Ramos (cell line): ENCODE results near the gene TNNI2.

Experiments
- in situ Hi-C: fragments of 300-500 bp; cut with MboI; formaldehyde crosslinking; loops from one replicate; pipeline ENCODE4 v1.14.3; 2022; ENCODE audit warnings: low sequenced_read_pairs; ENCODE audit not compliant: unreplicated experiment

TNNI2 gene

GRCh38 chr11:1843098-1843473 is 4.3 kb downstream of the TNNI2 start:
- in situ Hi-C loops, result no loop called here

DNA sequence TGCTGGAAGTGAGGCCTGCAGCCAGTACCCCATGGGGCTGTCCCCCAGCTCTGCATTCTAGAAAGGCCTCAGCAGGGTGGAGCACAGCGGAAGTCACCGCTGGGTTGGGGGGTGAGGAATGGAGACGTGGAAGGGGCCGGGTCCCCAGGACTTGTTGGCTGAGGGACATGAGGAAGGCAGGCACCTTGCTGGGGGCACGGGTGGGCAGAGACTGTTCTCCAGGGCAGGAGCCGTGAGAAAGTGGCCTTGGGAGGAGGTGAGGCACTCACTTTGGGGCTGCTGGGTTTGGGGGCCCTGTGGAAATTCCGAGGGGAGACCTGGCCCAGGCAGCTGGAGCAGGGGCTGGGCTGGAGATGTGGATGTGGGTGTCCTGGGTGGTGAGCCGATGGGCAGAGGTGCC is 5.0 kb downstream of the TNNI2 start:
- in situ Hi-C loops, result no loop called here

- in situ Hi-C loops, result no loop called here
Measured at GRCh38 chr11:1844221-1845094, 5.7 kb downstream of the TNNI2 start.

- in situ Hi-C loops, result no loop called here
Measured at GRCh38 chr11:1845095-1845429, 6.3 kb downstream of the TNNI2 start.

GRCh38 chr11:1845561-1846452 is 7.0 kb downstream of the TNNI2 start:
- in situ Hi-C loops, result no loop called here

DNA sequence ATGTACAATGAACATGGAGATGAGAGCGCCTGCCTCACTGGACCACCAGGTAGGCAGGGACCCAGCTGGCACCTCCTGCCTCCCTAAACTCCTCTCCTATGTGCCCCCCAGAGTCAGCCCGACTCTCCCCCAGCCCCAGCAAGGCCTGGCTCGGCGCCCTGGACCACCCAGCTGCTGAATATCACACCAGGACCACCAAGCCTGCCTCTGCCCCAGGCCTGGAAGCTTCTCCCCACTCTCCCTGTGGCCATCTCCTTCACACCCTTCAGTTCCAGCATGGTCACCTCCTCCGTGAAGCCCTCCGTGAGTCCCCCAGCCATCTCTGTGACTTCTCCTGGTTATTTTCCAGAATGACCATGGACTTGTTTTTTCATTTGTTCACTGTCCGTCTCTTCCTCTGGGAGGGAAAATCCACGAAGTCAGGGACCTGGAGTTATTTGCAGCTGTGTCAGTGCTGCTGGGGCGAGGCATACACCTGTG is 7.7 kb downstream of the TNNI2 start:
- in situ Hi-C loops, result no loop called here

- in situ Hi-C loops, result no loop called here
Measured at GRCh38 chr11:1847006-1847735, 8.4 kb downstream of the TNNI2 start.

DNA sequence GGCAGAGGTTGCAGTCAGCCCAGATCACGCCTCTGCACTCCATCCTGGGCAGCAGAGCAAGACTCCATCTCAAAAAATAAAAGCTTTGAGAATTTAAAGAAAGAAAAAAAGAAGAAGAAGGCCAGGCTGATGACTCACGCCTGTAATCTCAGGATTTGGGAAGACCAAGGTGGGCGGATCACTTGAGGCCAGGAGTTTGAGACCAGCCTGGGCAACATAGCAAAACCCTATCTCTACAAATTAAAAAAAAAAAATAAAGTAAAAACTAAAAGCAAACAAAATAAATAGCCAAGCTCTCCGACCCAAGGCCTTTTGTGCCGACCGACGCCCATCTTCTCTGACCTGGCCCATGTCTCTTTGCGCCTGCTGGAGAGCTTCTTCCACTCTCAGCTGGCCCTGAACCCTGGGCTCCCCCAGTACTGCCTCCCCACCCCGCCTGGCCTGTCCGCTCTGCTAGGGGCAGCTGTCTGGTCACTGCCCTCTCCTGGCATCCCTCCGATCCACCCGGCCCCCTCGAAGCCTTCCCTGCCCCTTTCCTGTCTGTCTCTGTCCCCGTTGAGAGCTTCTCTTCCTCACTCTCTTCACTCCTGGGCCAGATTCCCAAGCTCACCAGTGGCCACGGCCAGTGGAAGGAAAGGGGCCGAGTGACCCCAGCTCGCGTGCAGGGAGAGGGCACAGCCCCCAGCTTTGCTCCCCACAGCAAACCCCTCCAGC is 9.3 kb downstream of the TNNI2 start:
- in situ Hi-C loops, result no loop called here

DNA sequence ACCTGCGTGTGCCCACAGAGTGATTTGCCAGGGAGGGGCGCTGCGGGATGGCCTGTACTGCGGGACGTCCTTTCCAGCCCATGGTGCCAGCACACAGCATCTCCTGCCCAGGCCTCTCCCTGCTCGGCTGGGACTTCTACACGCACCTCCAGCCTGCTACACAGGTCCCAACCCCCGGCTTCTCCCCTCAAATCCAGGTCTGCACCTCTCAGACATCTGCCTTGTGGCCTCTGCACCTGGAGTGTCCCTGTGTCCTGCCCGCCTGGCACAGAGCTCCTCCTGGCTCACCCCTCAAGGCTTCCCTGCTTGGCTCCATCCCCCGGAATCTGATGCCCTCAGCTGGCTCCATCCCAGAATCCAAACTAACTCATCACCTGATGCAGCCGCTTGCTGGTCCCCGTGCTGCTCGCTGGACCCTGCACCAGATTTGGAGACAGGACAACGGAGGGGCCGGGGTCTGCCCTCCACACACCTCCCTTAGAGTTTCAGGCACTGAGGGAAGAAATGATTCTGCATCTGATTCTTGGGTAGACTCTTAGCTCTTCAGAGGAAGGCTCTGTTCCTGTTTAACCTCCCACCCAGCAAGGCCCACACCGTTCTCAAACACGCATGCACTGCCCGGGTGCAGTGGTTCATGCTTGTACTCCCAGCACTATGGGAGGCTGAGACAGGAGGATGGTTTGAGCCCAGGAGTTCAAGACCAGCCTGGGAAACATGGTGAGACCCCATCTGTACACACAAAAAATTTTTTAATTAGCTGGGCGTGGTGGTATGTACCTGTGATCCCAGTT is 10.1 kb downstream of the TNNI2 start:
- in situ Hi-C loops, result no loop called here

- in situ Hi-C loops, result no loop called here
Measured at GRCh38 chr11:1851468-1852180, 12.8 kb downstream of the TNNI2 start.

- in situ Hi-C loops, result no loop called here
Measured at GRCh38 chr11:1852271-1852876, 13.6 kb downstream of the TNNI2 start.

- in situ Hi-C loops, result no loop called here
Measured at GRCh38 chr11:1852877-1853276, 14.1 kb downstream of the TNNI2 start, which contains the start of gene LSP1. Gene LSP1 (plus strand): TSS chr11:1853084. CDS start chr11:1853145, 61 bp downstream.

DNA sequence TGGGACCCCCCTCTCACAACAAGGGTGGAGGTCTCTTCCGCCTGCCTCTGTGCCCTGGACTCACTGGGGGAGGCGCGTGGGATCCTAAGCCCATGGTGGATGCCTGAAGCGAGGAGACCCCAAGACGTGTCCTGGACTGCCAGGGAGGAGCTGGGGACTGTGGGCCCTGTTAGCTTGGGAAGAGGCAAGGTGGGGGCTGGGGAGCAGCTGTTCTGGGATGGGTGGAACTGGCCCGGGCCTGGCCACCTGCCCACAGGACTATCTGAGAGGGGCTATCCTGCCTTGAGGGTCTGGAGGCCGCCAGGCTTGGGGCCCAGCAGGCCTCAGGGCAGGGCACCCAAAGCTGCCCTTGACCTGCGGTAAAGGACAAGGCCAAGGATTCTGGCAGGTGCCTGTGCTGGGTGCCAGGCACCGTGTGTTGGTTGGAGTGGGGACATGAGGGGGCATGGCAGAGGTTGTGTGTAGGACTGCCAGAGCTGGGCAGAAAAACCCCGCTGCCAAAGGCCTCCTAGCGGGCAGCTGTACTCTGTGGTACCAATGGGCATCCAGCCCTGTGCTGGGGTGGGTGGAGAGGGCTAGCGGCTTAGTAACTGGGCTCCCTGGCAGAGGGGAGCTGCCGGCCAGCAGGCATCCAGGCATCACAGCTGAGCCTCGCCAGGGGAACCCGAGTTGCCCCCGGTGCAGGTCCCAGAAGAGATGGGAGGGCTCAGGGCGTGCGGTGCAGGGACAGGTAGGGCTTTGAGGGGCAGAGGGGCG is 14.8 kb downstream of the TNNI2 start:
- in situ Hi-C loops, result no loop called here

GRCh38 chr11:1854132-1854948 is 15.6 kb downstream of the TNNI2 start:
- in situ Hi-C loops, result no loop called here

GRCh38 chr11:1854949-1855885 is 16.4 kb downstream of the TNNI2 start:
- in situ Hi-C loops, result no loop called here

DNA sequence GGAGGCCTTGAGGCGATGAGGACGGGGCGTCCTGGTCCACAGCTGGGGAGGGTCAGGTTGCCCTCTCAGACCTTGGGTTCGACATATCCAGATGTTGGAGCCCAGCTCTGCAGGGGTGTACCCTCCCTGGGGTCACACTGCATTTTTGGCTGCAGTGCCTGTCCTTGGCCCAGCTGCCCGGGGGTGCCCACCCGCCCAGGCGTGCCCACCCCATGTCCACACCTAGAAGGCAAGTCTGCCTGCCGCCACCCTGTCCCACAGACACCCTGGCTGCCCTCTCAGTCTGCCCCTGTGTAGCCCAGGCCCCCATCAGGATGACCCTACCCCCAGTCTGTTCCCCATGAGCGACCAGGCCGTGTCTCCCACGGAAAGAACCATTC is 17.1 kb downstream of the TNNI2 start:
- in situ Hi-C loops, result no loop called here
